ENCODE measurements around the gene AHSG.
"Not testable (repeated sequence)": the region's sequence is repeated elsewhere in the genome, so short reads cannot be mapped to it uniquely, and the experiment has no call there.

Gene AHSG

GRCh38 chr3:186618318-186618938, 5.6 kb downstream of the AHSG start:
- no peak for DNase-seq

- no peak for DNase-seq
These were observed 6.9 kb downstream of the AHSG start for GRCh38 chr3:186619787-186620212.

GRCh38 chr3:186620213-186621092, 7.6 kb downstream of the AHSG start:
- DNase-seq: no peak

GRCh38 chr3:186621894-186622650, 9.2 kb downstream of the AHSG start:
- DNase-seq: no peak

GRCh38 chr3:186622651-186623310, 9.9 kb downstream of the AHSG start:
- DNase-seq: no peak

GRCh38 chr3:186624598-186624997, 11.7 kb downstream of the AHSG start:
- DNase-seq: no peak

- no peak for DNase-seq
These were observed 12.8 kb downstream of the AHSG start for GRCh38 chr3:186625600-186626042.

GRCh38 chr3:186626254-186626847, 13.5 kb downstream of the AHSG start:
- no peak for DNase-seq

- no peak for DNase-seq
These were observed 15.1 kb downstream of the AHSG start for GRCh38 chr3:186627852-186628414.

- DNase-seq: no peak
These were observed 15.9 kb downstream of the AHSG start for GRCh38 chr3:186628756-186629155.

- DNase-seq: no peak
These were observed 18.2 kb downstream of the AHSG start for GRCh38 chr3:186630950-186631641.

- DNase-seq: no peak
These were observed 20.6 kb downstream of the AHSG start for GRCh38 chr3:186633481-186633880.

- not testable (repeated sequence) for DNase-seq
These were observed 21.3 kb downstream of the AHSG start for GRCh38 chr3:186634207-186634606.

- DNase-seq: no peak
These were observed 22.7 kb downstream of the AHSG start for GRCh38 chr3:186635532-186635931.

GRCh38 chr3:186636536-186636935, 23.7 kb downstream of the AHSG start:
- DNase-seq: no peak

- no peak for DNase-seq
These were observed 24.8 kb downstream of the AHSG start for GRCh38 chr3:186637686-186638085.

GRCh38 chr3:186638259-186638658, 25.4 kb downstream of the AHSG start:
- no peak for DNase-seq

- DNase-seq: no peak
These were observed 27.1 kb downstream of the AHSG start, which contains the start of gene FETUB for GRCh38 chr3:186639778-186640472. FETUB (plus strand) TSS chr3:186640399; CDS start chr3:186640461, 62 bp downstream.

- no peak for DNase-seq
These were observed 27.6 kb downstream of the AHSG start for GRCh38 chr3:186640473-186640818.

- DNase-seq: no peak
These were observed 28.1 kb downstream of the AHSG start for GRCh38 chr3:186640929-186641328.

- DNase-seq: no peak
These were observed 29.2 kb downstream of the AHSG start for GRCh38 chr3:186642014-186642413.
